Immature natural killer cell (primary cell): ENCODE measurements around the gene LBR. TPM values are rescaled to one million over a fixed set of nuclear protein-coding genes. Genes with fewer than 3 reads are reported as not detected.
"Not testable (repeated sequence)": the region's sequence is repeated elsewhere in the genome, so short reads cannot be mapped to it uniquely, and the experiment has no call there.

Source experiments
- DNase-seq, 3 donors: peaks; one replicate each; pipeline ENCODE4 v3.0.0; 2022; ENCODE audit warnings: mixed read lengths in 1 of 3
- H3K27ac Mint-ChIP-seq, 6 donors: one replicate each; pipeline ENCODE4 v1.8.0; 2020; ENCODE audit warnings: mixed read lengths in 6 of 6, mild to moderate bottlenecking in 5 of 6, inconsistent platforms in 4 of 6, moderate library complexity in 3 of 6
- H3K27me3 Mint-ChIP-seq, 3 donors: one replicate each; pipeline ENCODE4 v1.8.0; 2020 to 2021; ENCODE audit warnings: low read depth in 3 of 3, mild to moderate bottlenecking in 3 of 3, mixed read lengths in 3 of 3, moderate library complexity in 3 of 3, inconsistent platforms in 1 of 3
- H3K36me3 Mint-ChIP-seq, 3 donors: one replicate each; pipeline ENCODE4 v1.8.0; 2020; ENCODE audit warnings: mixed read lengths in 3 of 3, inconsistent platforms in 2 of 3, mild to moderate bottlenecking in 2 of 3
- H3K4me1 Mint-ChIP-seq, 2 donors: one replicate each; pipeline ENCODE4 v1.8.0; 2020; ENCODE audit warnings: inconsistent platforms in 2 of 2, mild to moderate bottlenecking in 2 of 2, mixed read lengths in 2 of 2, moderate library complexity in 1 of 2
- H3K4me3 Mint-ChIP-seq, 5 donors: one replicate each; pipeline ENCODE4 v1.8.0; 2020; ENCODE audit warnings: mild to moderate bottlenecking in 5 of 5, mixed read lengths in 5 of 5, inconsistent platforms in 3 of 5, moderate library complexity in 3 of 5
- H3K9me3 Mint-ChIP-seq, 6 donors: one replicate each; pipeline ENCODE4 v1.8.0; 2020; ENCODE audit warnings: mild to moderate bottlenecking in 6 of 6, mixed read lengths in 6 of 6, inconsistent platforms in 4 of 6, moderate library complexity in 3 of 6
- polyA plus RNA-seq, 3 donors: library from polyadenylated mRNA; unstranded; fragments of 300-500 nt; fragmentation: Illumina TruSeq; gene quantifications; one replicate each; pipeline ENCODE4 v1.2.3, GENCODE V29; 2021

Gene LBR
- 100 to 1,000 TPM in 2 of 3 donors, 10 to 100 TPM in 1; 100.0 to 136 (median 117) TPM for polyA plus RNA-seq

GRCh38 chr1:225427235-225428067 is at the start of gene LBR:
TSS of gene LBR (minus strand) at chr1:225428038. CDS start at chr1:225424075, 3,963 bp downstream.
- H3K4me3 Mint-ChIP-seq, result peak within 1 kb of the TSS; percentile 89 to 98 (median 93)

DNA sequence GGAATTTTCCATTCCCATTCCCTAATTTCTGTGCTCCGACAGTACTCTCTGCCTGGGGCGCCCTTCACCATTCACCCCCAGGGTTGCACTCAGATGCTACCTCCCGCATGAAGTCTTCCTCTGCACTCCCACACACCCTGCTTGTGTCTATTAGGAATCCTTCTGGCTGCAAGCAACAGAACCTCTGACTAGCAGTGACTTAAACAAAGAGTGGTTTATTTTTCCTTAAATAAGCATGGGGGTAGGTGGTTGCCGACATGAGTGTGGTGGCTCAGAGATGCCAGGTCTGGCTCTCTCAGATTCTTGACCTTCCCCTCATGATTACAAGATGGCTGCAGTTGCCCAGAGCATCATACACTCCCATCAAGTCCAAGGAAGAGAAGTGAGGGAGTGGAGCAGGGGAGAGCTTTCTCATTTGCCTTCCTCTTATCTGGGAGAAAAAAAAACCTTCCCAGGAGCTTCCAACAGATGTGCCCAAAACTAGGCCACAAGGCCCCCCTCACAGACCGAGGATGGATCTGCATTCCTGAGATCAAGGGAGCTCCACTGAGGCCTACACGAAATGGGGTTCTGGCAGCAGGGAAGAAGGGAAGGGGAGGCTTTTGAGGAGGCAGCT is 49.6 kb upstream of the LBR start:
- no peak for DNase-seq
- Mint-ChIP-seq H3K4me1 (peaks cover 46 to 48% of the 10 kb centered on the region in 2 donors), H3K4me3 (peak overlapping the region; percentile 51 to 77 (median 77)), H3K27ac (peak overlapping the region; percentile 77 to 92 (median 88)), H3K9me3 (no peaks in the 10 kb centered on the region), H3K36me3 (peaks cover 0 to 4% (median 0%) of the 10 kb centered on the region in 3 donors), H3K27me3 (peaks cover 2 to 4% (median 2%) of the 10 kb centered on the region in 3 donors)

More at GRCh38 chr1:225427235-225428067, at the start of gene LBR:
- H3K36me3 Mint-ChIP-seq, result no peaks in the 10 kb centered on the region
- DNase-seq, result peak in 2 of 3 donors; percentile 26 to 69
- H3K9me3 Mint-ChIP-seq, result no peaks in the 10 kb centered on the region
- H3K4me1 Mint-ChIP-seq, result peaks cover 57 to 60% of the 10 kb centered on the region in 2 donors
- H3K27me3 Mint-ChIP-seq, result peaks cover 2 to 15% (median 12%) of the 10 kb centered on the region in 3 donors
- H3K27ac Mint-ChIP-seq, result peak within 1 kb of the TSS; percentile 88 to 96 (median 95)

- Mint-ChIP-seq H3K9me3 (no peaks in the 10 kb centered on the region), H3K4me3 (peak overlapping the region in 4 of 5 donors; percentile 2 to 44 (median 26)), H3K27me3 (peaks cover 0 to 4% (median 2%) of the 10 kb centered on the region in 3 donors), H3K27ac (peak overlapping the region in 5 of 6 donors; percentile 7 to 91 (median 82)), H3K36me3 (peaks cover 0 to 4% (median 0%) of the 10 kb centered on the region in 3 donors), H3K4me1 (peaks cover 46 to 48% of the 10 kb centered on the region in 2 donors)
- no peak for DNase-seq
Observed at GRCh38 chr1:225476538-225476988, 48.7 kb upstream of the LBR start.

DNA sequence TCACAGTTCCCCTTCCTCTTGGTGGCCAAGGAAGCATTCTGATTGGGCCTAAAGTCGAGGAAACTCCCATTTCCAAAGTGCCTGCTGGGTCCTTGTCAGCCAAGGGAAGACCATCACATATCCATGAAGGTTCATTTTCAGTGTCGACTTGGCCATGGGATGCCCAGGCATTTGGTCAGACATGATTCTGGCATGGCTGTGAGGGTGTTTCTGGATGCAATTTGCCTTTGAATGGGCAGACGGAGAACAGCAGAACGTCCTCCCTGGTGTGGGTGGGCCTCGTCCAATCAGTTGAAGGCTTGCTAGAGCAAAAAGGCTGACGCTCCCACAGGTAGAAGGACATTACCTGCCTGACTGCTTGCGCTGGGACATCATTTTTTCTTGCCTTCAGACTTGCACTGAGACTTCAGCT is 48.3 kb upstream of the LBR start:
- Mint-ChIP-seq H3K9me3 (no peaks in the 10 kb centered on the region), H3K4me1 (peaks cover 47 to 48% of the 10 kb centered on the region in 2 donors), H3K27ac (peak overlapping the region in 3 of 6 donors; percentile 17 to 82 (median 29)), H3K27me3 (peaks cover 0 to 4% (median 2%) of the 10 kb centered on the region in 3 donors), H3K36me3 (peaks cover 0 to 4% (median 0%) of the 10 kb centered on the region in 3 donors), H3K4me3 (peak overlapping the region in 1 of 5 donors; percentile 2)
- DNase-seq, result no peak

GRCh38 chr1:225474986-225475820 is 47.4 kb upstream of the LBR start:
- Mint-ChIP-seq H3K27me3 (peaks cover 0 to 4% (median 2%) of the 10 kb centered on the region in 3 donors), H3K4me1 (peaks cover 48 to 49% of the 10 kb centered on the region in 2 donors), H3K36me3 (peaks cover 0 to 4% (median 0%) of the 10 kb centered on the region in 3 donors), H3K9me3 (no peaks in the 10 kb centered on the region), H3K4me3 (peak overlapping the region in 1 of 5 donors; percentile 45), H3K27ac (peak overlapping the region in 4 of 6 donors; percentile 53 to 75 (median 70))
- DNase-seq, result peak; percentile 76 to 79 (median 77)

DNA sequence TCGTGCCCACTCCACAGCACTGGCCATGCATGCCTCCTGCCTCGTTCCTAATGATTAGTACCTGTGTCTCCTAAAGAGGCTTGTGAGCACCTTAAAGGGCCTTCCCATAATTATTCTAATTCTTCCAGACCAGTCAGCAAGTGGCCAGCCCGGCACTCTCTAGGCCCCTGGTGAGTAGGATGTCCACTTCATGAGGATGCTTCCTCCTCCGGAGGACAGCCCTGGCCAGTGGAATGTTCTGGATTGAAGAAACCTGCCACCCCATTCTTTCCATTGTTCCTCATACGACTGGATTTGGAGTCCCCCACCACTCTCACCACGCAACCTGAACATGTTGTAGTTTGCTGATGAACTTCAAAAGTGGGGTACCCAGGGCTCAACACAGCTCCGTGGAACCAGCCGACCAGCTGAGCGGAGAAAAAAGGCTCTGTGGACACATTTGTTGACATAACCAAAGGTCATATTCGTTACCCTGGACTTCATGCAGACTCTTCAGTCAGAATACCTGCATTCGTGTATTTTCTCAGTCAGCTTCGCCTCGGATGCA is 46.7 kb upstream of the LBR start:
- H3K4me3 Mint-ChIP-seq, result peak overlapping the region in 2 of 5 donors; percentile 5 to 45

GRCh38 chr1:225473676-225474438 is 46.0 kb upstream of the LBR start:
- peak overlapping the region in 4 of 5 donors; percentile 34 to 68 (median 49) for H3K4me3 Mint-ChIP-seq
- peak overlapping the region; percentile 48 to 86 (median 76) for H3K27ac Mint-ChIP-seq
- H3K36me3 Mint-ChIP-seq, H3K27me3 Mint-ChIP-seq, DNase-seq, H3K9me3 Mint-ChIP-seq: not testable (repeated sequence)
- H3K4me1 Mint-ChIP-seq, result peaks cover 55% of the 10 kb centered on the region in 2 donors

More for the DNA sequence above, 46.7 kb upstream of the LBR start:
- Mint-ChIP-seq H3K27me3 (peaks cover 0 to 4% (median 2%) of the 10 kb centered on the region in 3 donors), H3K4me1 (peaks cover 48 to 49% of the 10 kb centered on the region in 2 donors), H3K36me3 (peaks cover 0 to 4% (median 0%) of the 10 kb centered on the region in 3 donors), H3K9me3 (no peaks in the 10 kb centered on the region), H3K27ac (peak overlapping the region; percentile 48 to 75 (median 70))
- DNase-seq, result no peak

DNA sequence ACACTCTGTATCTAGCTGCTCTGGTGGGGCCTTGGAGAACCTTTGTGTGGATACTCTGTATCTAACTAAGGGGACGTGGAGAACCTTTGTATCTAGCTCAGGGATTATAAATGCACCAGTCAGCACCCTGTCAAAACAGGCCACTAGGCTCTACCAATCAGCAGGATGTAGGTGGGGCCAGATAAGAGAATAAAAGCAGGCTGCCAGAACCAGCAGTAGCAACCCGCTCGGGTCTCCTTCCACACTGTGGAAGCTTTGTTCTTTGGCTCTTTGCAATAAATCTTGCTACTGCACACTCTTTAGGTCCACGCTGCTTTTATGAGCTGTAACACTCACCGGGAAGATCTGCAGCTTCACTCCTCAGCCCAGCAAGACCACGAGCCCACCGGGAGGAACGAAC is 45.4 kb upstream of the LBR start:
- Mint-ChIP-seq H3K27ac (peak overlapping the region; percentile 1 to 86 (median 75)), H3K4me1 (peaks cover 55 to 58% of the 10 kb centered on the region in 2 donors), H3K4me3 (peak overlapping the region in 4 of 5 donors; percentile 34 to 68 (median 49))
- not testable (repeated sequence) for H3K27me3 Mint-ChIP-seq, DNase-seq, H3K9me3 Mint-ChIP-seq, H3K36me3 Mint-ChIP-seq

DNA sequence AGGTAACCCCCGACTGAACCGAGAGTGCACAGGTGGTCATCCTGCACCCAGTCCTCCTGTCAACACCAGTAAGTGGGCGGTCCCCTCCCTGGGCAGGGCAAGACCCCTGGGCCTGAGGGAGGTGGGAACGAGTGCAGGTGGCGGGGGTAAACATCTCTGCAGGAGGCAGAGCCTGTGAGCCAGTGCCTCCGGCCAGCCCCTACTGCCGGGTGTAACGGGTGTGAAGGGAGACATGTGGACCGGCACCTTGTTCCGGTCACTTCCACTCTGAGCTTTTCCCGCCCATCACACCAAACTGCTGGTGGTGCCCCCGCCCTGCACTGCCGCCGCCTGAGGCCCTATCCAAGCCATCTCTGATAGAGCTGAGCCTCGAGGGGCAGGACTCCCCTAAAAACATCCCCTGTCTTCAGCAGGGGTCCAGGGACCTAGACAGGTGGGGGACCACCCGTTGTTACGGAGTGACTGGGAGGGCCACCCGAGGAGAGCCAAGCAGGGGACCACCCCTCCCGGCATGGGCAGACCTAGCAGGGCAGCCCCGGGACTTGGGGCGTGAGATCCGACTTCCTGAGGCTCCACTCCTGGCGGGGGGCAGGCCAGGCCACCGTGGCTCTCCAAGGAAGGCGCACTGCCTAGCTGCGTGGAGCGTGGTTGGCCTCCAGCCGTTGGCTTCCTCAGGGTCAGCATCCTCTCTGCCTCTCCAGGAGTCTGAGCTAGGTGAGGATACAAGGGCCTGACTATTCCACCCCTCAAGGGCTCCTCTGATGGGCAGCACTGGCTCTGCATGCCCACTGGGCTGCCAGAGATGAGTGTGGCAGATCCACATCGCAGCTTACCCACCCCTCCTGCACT is 43.8 kb upstream of the LBR start:
- no peaks in the 10 kb centered on the region for H3K36me3 Mint-ChIP-seq
- peaks cover 2 to 15% (median 10%) of the 10 kb centered on the region in 3 donors for H3K27me3 Mint-ChIP-seq
- no peaks in the 10 kb centered on the region for H3K9me3 Mint-ChIP-seq
- H3K4me1 Mint-ChIP-seq, result peaks cover 55 to 58% of the 10 kb centered on the region in 2 donors
- no peak for DNase-seq
- H3K27ac Mint-ChIP-seq, result peak overlapping the region in 4 of 6 donors; percentile 45 to 97 (median 72)
- H3K4me3 Mint-ChIP-seq, result no peak overlapping the region

GRCh38 chr1:225471109-225471452 is 43.2 kb upstream of the LBR start:
- H3K27me3 Mint-ChIP-seq, result peaks cover 2 to 19% (median 10%) of the 10 kb centered on the region in 3 donors
- H3K27ac Mint-ChIP-seq, result peak overlapping the region in 4 of 6 donors; percentile 45 to 97 (median 72)
- no peak overlapping the region for H3K4me3 Mint-ChIP-seq

GRCh38 chr1:225470211-225471108 is 42.6 kb upstream of the LBR start:
- Mint-ChIP-seq H3K27ac (peak overlapping the region in 5 of 6 donors; percentile 45 to 99 (median 97)), H3K27me3 (peaks cover 2 to 20% (median 11%) of the 10 kb centered on the region in 3 donors), H3K4me1 (peaks cover 57 to 60% of the 10 kb centered on the region in 2 donors), H3K9me3 (no peaks in the 10 kb centered on the region), H3K4me3 (no peak overlapping the region), H3K36me3 (no peaks in the 10 kb centered on the region)
- no peak for DNase-seq

More at GRCh38 chr1:225471109-225471452, 43.2 kb upstream of the LBR start:
- Mint-ChIP-seq H3K4me1 (peaks cover 54 to 58% of the 10 kb centered on the region in 2 donors), H3K36me3 (no peaks in the 10 kb centered on the region), H3K9me3 (no peaks in the 10 kb centered on the region)
- DNase-seq, result no peak
